Iris pigment epithelial cell (primary cell): Measurements from ENCODE around the gene CD164L2.
"Not testable (repeated sequence)": the region's sequence is repeated elsewhere in the genome, so short reads cannot be mapped to it uniquely, and the experiment has no call there.

Experiments
- DNase-seq: peaks from one replicate; pipeline ENCODE4 v3.0.0-alpha.2; 2011; ENCODE audit warnings: low read depth

CD164L2 gene

DNA sequence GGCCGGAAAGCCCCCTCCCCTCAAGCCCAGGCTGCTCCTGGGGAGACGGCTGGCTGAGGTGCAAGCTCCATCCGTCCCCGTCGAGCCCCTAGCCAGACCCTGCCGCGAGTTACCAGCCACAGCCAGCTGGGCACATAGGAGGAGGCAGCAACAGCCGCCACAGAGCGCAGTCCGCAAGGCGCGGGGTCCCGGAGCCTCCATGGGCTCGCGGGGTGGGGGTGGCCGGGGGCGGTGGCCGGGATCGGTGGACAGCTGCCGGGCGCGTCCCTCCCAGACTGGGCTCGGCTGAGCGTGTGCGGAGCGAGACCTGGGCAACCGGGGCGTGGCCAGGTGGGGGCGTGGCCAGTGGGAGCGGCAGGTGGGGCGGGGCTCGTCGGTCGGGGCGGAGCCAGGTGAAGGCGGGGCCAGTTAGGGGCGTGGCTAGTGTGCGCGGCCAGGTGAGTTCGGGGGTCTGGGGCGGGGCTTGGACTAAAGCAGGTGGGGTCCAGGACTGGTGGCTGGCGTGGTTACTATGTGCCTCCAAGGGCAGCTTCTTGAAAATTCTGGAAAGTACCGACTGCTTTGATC is at the start of gene CD164L2:
CD164L2 (minus strand) TSS at position 295 of the 567 bp plus-strand sequence; CDS start at position 201, 94 bp downstream.
- no peak for DNase-seq

DNA sequence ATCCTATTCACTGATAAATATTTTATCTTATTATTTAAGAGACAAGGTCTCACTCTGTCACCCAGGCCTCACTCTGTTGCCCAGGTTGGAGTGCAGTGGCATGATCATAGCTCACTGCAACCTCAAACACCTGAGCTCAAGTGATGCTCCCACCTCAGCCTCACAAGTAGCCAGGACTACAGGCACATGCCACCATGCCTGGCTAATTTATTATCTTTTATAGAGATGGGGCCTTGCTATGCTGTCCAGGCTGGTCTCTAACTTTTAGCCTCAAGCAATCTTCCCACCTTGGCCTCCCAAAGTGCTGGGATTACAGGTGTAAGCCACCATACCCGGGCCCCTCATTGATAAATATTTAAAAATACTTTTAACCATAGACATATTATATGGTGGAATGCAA is 49.6 kb upstream of the CD164L2 start:
- DNase-seq = not testable (repeated sequence)

DNA sequence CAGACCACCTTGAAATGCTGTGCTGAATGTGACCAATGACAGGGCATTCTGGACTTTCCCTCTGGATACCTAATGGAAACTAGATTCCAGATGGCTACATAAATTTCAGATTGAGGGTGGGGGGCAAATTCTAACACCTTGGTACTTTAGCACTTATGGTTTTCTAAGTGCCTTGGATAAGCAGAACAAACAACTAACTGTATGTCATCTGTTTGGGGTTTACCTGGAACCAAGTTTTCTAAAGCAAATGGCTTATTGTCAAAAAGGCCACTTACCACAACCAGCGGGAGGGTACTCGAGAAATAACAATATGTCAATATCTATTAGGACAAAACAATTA is 48.4 kb upstream of the CD164L2 start:
- DNase-seq = no peak

DNA sequence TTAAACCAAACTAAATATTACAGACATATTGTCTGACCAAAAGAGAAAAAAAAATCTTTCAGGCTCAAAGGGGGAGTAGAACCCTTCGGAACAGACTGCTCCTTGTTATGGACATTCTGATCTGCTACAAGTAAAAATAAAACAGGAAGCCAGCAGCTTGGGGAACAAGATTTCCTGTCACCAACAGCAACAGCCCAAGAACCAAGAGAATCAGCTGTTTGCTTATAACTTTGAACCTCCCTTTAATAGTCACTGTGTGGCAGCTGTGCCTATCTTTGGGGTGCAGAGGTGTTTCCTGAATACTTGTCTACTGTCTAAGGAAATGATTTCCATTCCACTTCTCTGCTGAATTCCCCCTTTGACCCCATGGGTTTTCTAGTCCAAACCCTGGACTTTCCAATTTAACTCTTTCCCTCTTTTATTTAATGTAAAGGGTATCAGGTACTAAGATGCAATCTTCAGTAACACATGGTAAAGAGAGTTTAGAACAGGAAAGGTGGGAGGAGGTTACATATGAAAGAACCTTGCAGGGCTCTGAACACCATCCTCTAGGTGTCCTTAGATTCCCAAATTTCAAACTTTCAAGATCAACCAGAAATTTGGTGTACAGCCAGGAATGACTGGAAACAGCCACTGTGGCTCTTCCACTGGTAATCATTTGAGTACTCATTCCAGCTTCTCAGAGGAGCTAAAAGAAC is 47.9 kb upstream of the CD164L2 start:
- no peak for DNase-seq

DNA sequence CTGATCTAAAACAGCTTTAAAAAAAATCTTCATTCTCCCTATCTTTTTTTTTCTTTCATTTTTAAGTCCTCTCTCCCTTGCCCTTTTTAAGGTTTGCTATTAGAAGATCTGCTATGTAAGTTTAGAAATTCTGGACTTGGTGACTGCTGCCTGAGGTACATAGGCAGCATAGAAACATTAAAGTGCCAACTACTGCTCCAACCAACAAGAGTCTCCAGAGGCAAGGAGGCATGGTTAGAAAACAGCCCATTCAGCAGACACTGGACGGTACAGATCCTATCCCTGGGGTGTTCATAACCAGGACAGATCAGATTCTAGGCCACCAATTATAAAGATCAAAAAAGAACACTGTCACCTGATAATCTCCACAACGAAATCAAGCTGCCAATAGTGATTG is 45.9 kb upstream of the CD164L2 start:
- no peak for DNase-seq

DNA sequence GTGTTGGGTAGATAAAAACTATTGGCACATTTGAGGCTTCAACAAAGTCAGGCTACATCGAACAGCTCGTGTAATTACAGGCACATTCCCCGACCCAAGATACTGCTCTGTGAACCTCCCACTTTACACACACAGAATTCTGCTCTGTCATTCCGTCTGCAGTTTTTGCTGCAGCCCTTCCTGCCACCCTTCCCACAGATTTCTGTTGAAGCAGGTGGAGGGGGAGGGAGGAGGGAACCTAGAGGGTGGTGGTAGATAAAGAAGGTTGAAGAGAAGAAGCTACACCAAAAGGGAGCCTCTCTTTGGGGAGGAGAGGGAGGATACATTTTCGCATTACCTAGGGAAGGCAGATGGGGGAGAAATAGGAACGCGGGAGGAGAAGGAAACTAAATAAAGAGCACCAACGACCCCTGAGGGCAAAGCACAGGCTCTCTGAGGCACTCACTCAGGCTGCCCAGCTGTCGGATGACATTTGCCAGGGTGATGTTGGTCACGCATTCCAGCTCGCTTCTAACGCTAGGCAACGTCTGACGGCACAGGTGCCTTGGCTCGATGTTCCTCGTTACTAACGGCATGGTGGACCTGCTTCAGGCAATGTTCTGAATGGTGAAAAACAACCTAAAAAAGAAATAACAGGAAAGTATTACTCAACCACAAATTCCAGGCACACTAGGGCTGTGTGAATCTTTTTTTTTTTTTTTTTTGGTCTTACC is 45.3 kb upstream of the CD164L2 start:
- no peak for DNase-seq

DNA sequence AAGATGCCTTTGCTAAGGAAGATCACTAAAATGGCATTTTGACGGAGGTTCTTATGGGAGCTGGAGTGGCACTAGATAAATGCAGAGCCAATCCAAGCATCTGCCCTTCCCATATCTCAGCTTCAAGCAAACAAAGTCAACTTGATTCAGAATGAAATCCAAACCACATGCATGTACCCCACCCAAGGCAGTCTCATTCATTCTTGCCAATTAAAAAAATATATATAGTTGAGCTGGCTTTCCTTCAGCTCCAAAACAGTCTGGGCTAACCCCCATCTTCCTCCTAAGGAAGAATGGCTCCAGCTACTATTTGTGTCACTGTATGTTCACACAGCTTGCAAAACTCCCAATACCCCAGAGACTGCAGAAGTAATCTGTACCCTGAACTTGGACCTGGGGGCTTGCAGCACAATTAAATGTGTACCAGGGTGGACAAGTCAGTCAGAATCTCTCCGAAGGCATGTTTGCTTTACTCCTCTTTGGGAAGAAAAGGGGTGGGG is 44.7 kb upstream of the CD164L2 start:
- no peak for DNase-seq

DNA sequence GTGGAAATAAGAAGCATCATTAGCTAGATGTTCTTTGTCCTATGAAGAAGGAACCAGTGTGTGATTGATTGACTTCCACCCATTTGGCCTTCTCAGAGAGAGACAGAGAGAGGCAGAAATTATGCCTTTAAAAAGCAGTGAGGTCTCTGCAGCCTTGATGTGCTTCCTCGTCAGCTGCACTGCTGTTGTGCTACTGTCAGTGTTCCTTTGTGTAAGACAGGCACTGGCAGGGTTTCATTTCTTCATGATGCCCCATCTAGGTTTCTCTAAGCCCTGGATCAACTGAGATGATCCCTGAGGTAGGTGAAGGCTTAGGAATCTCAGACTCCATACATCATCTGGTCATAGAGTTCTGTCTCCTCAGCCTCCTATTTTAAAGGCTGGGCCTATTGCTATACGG is 44.2 kb upstream of the CD164L2 start:
- DNase-seq = no peak

DNA sequence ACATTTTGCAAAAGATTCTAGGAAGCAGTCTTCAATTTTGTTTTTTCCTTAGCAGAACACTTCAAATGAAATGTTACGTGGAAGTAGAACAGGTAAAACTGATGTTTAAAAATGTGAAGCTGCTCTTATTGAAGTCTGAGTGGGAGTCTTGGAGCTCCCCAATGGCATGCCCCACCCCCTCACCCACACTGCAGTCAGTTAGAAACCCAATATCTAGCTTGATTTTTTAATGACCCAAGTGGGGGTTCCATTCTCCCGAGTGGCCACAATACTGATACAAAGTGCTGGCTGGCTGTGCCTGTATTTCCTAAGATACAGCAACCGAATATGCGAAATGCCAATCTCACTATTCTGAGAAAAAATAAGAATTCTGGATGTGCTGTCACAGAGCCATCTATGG is 40.6 kb upstream of the CD164L2 start:
- DNase-seq = no peak

DNA sequence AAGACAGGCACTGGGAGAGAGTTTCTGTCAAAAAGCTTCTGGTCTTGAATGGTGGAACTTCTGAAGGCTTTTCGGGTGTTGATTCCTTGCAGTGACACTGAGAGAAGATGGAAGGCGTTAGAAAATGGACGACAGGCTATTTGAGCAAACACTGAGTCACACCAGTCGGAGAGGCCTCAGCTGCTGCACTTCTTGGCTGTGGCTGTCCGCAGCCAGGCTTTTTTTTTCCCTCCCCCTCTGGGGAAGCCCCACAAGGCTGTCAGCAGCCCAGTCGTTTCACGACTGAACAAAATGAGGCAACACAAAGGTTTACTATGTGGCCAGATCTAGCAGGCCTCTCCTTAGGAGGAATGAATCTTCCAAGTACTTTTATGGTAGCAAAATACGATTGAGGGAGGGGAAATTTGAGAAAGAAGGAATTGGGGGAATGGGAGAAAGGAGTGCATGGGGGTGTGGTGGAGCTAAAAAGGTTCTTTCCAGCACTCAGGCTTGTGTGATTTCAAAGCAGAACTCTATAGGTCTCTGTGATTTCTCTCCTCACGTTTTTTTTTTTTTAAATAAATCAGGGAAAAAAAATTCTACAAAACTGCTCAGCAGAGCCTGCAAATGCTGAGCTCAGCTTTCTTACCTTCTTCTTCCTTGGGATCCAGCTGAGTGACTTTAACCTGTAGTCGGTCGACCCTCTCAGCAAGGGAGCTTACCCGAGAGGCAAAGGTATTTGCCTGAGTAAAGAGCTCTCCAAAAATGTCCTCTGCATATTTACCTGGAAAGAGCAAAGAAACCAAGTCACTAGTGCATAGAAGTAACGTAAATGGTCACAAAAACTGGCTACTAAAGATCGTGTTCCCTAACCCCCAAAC is 35.4 kb upstream of the CD164L2 start:
- peak; percentile 97 for DNase-seq

DNA sequence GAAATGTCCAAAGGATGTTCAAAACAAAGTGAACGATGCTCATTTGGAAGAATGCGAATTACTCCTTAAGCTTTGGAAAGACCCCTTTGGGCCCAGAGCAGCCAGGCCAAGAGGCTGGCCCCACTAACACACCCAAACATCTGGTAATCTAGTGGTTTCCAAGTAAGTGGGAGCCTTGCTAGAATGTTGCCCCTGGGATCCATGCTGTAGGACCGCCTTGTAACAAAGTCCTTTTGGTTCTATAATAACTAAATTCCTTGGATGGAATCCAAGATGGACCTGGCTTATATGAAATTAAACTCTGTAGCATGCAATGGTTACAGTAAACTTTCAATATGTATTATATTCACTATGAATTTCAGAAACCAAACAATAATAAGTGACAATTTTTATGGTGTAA is 34.6 kb upstream of the CD164L2 start:
- DNase-seq = no peak

DNA sequence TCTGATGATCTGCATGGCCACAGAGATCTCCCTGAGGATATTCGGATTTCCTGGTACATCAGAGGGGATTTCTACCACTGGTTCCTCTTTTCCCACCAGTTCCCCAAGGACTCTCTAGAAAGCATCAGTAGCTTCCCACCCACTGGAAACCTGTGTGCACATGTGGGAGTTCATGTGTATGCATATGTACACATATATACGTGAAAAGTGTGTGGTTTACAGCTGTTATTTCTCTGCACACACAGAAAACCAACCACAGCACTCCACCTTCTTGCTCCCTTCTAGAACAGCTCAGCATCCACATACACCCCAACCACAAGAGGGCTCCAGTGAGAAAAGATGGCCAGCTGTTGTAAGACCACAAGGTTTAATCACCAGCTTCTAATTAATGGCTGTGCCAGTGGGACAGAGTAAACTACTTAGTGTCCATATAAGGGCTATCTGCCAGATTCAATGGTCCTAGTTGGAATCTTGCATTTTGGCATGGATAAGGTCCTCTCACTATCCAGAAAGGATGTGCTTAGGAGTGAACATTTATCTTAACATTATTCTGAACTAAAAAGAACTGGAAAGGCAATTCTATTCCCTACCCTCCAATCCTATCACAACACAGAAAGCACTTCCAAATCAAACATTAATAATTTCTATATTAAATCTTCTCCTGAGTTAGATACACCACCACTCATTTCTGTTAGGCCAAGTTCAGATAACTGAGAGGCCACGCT is 33.4 kb upstream of the CD164L2 start:
- peak; percentile 70 for DNase-seq

DNA sequence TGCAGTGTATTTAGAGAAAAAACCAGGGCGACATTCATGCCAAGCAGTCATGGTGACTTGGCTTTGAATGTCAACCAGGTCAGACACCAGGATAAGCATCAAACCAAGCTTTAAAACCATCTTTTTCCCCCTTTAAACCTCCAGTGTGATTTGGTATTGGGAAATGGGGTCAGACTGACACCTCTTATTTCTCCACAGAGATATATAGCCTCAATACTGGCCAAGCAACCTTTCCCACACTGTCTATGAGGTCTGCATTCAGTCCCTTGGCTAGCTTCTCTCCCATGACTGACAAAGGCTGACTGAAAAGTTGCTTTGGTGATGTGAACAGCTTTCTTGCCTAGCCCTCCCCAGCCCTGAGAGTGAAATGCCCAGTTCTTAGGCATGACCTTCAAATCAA is 31.0 kb upstream of the CD164L2 start:
- no peak for DNase-seq

DNA sequence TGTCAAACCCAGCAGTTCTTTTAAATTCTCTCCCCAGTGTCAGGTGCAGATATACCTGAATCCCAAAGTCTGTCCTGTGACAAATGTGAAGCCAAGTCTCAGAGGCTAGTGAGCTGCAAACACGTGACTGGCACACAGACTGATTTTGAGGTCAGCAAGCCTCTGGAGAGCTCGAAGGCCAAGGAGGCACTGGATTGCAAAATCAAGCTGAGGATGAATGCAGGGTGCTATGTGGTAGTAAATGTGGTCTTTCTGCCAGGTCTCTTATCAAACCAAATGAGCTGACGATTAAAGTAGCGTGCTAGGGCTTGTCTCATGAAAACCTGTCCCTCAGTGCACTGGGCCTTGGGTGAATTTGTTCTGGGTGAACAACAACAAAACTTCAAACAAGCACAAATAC is 29.9 kb upstream of the CD164L2 start:
- no peak for DNase-seq

DNA sequence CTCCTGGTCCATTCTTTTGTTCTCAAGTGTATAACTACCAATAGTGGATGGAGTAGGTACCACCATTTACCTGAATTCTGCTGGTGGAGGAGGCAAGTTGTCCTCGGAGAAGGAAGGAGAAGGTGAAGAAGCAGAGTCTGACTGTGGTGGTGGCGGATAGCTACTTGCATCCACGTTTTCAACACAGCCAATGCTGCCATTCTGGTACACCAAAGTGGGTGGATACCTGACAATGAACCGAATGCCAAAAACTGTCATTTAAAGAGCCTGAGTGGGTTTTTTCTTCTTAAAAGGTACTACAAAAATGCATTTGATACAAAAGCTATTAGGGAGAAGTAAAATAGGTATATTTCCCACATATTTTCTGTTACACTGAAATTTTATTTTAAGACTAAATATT is 29.4 kb upstream of the CD164L2 start:
- no peak for DNase-seq

DNA sequence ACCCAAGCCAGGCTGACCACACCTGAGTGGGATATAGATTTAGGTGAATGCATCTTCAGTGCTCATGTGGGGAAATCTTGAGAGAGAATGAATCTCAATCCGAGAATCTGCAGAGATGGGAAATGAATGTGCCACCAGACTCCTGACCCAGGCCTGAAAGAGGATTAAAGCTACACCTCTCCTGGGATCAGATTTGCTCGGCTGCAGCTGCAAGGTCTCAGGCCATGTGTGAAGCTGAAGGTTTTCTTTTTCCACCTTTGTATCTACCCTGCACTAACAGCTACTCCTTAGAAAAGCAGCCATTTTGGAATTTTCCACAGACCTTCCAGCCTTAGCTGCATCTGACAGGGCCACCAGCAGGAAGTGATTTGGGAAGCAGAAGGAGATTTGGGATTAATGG is 27.6 kb upstream of the CD164L2 start:
- no peak for DNase-seq

DNA sequence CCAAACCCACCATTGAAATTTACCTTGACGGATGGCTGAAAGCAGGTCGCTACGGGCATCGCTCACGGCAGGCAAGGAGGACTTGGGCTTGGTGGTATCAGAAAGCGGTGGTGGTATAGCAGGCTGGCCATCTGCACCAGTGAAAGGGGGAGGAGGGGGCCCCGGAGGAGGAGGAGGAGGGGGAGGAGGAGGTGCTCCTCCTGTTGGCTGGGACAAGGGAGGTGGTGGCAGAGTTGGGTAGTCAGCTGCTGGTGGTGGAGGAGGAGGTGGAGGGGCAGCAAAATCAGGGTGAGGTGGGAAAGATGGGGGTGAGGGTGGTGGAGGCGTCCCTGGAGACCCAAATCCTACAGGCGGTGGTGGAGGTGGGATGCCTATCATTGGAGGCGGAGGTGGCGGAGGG is 26.5 kb upstream of the CD164L2 start:
- no peak for DNase-seq

DNA sequence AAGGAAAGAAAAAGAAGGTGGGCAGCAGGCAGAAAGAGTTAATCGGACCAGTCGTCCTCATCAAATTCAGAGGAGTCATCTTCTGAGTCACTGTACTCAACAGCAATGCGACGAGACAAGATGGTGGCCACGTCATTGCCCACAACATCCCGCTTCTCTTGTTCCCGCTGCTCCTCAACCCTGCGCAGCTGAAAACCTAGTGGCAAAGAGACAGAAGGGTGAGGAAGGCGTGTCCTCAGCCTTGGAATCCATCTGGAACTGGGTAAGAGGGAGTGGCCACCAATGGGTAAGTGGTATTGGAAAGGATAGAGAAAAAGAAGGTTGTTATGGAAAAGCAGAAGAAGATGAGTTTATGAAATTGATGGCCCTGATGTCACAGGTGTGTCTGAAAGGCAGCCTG is 25.0 kb upstream of the CD164L2 start:
- DNase-seq = no peak

DNA sequence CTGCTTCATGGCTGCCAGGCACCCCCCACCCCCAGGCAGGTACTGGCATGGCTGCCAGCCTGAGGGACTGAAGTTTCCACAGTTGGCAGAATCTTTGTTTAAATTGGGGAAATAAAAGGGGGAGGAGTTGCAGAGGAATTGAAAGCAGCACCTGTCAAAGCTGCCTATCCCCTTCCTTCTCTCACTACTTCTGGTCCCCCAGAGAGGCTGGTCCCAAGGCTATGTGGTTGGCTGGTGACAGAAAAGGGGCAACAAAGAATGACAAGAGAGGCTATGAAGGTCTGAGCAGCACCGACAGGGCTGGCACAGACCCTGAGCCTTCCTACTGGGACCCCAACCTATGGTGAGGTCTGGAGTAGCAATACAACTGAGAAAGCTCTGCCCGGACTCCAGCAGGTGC is 23.7 kb upstream of the CD164L2 start:
- DNase-seq = not testable (repeated sequence)

DNA sequence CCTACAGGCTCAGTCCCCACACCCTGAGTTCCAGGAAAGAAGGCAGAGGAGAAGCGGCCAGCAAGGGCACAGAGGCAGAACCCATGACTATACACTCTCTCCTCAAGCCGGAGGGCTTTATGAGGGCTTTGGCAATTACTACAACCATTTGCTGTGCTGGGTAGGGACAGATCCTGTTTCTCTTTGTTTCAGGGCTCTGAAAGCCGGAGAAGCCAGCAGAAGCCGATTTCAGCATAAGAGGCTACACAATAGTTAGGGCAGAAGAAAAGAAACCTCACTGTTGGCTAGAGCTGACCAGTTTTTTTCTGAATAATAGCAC is 23.2 kb upstream of the CD164L2 start:
- no peak for DNase-seq

DNA sequence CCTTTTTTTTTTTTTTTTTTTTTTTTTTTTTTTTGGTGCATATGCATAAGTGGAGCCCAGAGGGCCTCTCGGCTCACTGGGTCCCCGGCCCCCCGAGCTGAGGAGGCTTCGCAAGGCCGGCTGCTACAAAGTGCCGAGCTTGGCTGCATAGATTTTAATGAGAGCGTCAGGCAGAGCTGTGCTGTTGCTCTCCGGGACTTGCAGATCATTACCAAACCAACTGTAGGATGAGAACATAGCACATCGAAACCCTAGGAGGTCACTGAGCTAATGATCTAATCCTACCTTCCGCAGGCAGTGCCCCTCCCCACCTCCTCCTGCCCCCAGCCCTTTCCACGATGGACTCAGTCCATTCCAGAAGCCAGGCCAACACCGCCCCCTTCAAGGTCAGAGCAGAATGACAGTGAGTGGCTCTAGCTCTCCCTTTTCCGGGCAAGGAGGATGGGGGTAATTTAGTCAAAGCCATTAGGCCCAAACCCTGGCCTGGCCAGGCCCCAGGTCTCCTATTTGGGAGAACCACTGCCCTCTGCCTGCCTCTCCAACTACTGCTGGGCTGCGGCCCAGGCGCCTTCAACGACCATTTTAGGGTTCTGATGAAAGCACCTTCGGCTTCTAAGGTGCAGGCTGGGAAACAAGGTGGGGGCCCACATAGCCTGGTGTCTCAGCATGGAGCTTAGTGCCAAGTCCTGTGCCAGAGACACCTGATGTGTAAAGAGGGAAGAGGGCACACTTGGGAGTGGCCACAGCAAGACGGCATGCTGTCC is 22.6 kb upstream of the CD164L2 start:
- not testable (repeated sequence) for DNase-seq
